Stromal cell of bone marrow (primary cell): ENCODE measurements around the gene ENTPD8.
"Not testable (repeated sequence)": the region's sequence is repeated elsewhere in the genome, so short reads cannot be mapped to it uniquely, and the experiment has no call there.

ENCODE experiments used
- DNase-seq: peaks from one replicate; pipeline ENCODE4 v3.0.0-alpha.2; 2012; ENCODE audit warnings: low read depth

The ENTPD8 gene

DNA sequence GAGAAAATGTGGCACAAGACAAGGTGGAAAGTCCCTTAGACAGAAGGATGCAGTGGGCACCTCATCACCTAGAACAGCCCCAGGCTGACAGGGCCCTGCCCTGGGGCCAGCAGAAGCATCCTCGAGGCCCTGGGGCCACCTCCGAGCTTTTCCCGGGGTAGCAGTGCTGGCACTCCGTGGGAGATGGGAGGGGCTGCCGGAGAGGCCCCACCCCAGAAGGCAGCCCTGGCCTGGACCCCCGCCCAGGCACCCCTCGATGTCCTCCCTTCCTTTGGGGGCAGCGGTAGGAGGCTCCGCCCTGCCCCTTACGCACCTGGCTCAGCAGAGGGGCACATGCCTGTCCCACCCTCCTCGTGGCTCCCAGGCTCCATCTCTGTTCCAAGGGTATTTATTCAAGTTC, 35.7 kb upstream of the ENTPD8 start:
- no peak for DNase-seq

DNA sequence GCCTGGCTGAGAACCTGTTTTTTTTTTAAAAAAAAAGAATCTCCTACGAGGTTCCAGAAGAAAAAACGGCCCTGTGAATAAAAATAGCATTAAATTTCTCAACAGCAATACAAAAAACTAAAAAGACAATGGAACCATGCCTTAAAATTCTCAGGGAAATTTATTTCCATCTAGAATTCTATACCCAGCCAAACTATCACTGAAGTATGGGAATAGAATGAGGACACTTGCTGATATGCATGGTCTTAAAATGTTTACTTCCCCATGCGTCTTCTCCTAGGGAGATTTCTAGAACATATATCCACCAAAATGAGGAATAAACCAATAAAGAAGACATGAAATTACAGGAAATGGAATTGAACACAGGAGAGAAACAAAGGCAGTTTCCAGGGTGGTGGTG, 34.5 kb upstream of the ENTPD8 start:
- DNase-seq: no peak

DNA sequence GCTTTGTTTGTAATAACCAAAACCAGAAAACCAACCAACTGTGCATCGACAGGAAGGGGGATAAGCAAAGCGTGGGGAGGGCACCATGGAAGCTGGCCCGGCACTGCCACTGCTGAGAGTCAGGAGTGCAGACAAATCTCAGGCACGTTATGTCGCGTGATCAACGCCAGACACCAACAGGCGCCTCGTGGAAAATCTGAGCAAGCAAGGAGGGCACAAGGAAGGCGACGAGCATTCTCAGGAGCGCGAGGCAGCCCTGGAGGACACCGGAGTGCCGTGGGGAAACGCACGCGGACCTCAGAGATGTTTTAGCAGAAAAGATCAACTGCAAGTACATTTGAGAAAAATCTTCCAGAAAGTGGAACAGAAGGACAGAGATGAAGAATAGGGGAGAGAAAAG, 33.1 kb upstream of the ENTPD8 start:
- DNase-seq: no peak

DNA sequence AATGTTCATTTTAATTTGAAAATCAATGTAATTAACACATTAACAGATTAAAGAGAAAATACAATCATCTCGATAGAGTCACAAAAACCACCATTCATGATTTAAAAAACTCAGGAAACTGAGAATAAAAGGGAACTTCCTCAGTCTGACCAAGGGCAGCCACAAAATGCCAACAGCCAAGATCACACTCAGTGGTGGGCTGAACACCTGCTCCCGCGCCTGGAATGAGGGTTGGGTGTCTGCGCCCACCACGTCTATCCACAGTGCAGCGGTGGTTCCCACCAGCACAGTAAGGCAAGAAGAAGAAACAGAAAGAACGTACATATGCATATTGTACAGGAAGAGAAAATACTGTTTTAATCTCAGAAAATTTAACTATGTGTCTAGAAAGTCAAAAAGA, 29.6 kb upstream of the ENTPD8 start:
- no peak for DNase-seq

DNA sequence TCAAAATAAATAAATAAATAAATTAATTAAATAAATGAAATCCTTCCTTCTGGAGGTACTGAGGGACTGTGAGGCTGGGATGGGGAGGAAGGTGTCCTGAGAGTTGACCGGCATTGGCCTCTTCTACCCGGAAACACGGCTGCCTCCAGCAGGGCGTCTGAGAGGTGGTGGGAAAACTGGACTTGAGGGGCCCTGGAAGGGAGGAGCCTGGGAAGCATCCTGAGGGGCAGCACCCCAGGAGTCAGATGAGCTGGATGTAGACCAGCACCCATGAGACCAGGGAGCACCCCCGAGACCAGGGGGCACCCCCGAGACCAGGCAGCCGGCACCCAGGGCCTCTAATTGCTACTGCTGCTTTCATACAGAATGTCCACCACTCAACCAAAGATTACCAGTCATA, 26.7 kb upstream of the ENTPD8 start:
- DNase-seq: no peak

DNA sequence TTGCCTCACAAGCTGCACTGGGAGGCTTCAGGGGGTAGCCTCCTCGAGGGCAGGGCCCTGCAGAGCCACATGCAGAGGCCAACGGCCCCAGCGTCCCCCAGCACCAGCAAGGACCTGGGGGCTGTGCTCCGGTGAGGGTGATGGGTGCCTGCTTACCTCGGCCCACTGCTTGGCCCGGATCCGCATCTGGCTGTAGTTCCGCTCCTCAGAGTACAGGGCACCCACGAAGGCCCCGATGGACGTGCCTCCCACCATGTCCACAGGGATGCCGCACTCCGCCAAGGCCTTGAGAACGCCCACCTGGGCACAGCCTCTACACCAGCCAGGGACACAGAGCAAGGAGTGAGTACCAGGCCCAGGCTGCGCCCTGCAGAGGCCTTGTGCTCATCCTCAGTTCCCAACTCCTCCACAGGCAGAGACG, 26.0 kb upstream of the ENTPD8 start:
- no peak for DNase-seq

DNA sequence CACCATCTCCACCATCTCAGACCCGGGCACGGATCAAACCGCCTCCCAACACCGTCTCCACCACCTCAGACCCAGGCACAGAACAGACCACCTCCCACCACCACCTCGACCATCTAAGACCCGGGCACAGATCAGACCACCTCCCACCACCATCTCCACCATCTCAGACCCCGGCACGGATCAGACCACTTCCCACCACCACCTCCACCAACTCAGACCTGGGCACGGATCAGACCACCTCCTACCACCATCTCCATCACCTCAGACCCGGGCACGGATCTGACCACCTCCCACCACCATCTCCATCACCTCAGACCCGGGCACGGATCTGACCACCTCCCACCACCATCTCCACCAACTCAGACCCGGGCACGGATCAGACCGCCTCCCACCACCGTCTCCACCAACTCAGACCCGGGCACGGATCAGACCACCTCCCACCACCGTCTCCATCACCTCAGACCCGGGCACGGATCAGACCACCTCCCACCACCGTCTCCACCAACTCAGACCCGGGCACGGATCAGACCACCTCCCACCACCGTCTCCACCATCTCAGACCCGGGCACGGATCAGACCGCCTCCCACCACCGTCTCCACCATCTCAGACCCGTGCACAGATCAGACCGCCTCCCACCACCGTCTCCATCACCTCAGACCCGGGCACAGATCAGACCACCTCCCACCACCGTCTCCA, 25.4 kb upstream of the ENTPD8 start:
- not testable (repeated sequence) for DNase-seq

DNA sequence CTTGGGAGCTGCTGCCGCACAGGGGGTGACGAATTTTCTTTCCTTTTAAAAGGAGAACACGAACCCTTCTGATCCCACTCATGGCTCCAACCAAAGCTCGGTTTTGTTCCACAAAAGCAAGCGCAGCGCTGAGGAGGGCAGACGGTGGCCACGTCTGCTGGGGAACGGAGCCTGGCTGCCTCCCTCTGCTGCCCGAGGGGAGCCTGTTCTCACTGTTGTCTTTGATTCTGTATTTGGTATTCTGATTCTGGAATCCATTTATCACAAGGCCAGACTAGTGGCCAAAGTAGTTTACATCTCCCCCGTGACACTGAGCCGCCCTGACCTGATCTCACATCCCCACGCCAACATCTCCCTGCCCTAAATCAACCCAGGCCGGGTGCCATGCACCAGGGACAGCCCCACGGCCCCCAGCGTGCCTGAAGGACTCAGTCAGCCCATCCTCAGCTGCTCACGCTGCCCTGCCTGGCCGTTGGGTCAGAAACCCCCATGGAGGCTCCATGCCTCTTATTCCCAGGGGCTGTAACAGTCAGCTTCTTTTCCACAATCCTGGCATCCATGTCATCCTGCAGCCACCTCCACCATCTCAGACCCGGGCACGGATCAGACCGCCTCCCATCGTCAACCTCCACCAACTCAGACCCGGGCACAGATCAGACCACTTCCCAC, 24.7 kb upstream of the ENTPD8 start:
- DNase-seq: no peak

DNA sequence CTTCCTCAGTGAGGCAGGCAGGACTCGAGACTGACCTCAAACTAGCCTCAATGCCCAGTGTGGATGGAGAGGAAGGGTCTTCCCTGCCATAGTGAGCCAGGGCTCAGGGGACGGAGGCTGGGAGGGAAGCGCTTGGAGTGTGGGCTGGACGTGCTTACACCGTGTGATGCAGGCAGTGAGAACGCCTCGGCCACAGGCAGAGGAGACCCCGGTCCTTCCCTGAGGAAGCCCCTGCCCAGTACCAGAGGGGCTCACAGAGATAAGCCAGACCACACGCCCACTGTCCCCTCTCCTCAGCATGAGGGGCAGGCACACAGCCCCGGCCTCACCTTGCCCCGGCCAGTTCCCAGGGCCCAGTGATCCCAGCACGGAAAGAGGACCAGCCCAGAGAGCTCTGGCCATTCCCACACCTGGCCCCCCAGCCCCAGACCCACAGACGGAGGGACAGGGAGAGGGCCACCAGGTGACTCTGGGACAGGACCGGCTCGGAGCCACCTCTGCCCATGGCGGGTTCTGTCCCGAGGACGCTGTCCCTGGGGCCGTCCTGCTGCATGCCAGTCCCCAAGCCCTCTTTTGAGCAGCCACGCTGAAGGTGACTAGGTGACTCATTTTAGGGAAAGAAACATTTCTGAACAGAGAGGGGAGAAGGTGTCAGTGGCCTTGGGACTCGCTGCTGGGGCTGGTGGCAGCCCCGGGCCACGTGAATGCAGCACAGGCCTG, 24.0 kb upstream of the ENTPD8 start:
- DNase-seq: no peak

DNA sequence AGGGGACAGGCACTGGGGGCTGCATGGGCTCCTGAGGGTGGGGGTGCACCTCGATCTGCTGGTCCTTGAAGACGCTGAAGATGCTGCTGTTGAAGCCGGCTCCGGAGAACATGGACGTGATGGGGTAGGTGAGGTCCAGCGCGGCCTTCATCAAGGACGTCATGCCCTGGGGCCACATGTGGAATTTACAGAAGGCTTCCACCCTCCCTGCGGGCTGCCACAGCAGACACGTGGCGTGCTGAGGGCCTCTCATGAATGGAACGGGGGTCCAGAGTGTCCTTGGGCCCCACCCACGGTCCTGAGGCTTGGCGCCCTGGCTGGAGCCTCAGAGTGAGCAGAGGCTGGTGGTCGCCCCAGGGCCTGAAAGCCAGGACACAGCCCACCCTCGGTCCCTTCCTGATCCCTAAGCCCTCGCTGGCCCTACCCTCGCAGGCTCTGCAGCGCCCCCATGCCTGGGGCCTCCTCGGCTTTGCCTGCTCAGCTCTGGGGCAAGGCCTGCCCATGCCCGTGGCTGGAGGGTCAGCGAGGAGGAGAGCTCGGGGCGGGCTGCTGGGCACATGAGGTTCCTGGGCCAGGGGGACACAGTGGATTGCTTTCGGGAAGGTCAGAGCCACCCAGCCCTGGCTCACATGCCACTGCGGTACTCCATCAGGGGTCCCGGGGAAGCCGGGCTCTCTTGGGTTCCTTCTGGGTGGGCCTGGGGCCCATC, 23.3 kb upstream of the ENTPD8 start:
- no peak for DNase-seq

DNA sequence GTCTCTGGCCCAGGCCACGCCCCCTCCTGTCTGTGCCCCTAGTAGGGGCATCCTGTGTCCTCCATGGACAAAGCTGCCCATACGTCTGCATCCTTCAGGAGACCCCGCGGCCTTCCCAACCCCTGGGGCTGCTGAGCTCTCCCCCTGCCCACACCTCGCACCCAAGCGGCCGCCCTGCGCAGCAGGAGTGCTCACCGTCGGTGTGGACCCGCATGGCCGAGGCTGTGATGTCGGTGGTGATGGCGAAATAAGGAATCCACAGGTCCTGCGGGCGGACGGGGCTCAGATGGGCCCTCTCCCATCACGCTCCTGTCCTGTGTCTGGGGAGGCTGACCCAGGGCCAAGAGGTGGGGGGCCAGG, 22.8 kb upstream of the ENTPD8 start:
- no peak for DNase-seq

DNA sequence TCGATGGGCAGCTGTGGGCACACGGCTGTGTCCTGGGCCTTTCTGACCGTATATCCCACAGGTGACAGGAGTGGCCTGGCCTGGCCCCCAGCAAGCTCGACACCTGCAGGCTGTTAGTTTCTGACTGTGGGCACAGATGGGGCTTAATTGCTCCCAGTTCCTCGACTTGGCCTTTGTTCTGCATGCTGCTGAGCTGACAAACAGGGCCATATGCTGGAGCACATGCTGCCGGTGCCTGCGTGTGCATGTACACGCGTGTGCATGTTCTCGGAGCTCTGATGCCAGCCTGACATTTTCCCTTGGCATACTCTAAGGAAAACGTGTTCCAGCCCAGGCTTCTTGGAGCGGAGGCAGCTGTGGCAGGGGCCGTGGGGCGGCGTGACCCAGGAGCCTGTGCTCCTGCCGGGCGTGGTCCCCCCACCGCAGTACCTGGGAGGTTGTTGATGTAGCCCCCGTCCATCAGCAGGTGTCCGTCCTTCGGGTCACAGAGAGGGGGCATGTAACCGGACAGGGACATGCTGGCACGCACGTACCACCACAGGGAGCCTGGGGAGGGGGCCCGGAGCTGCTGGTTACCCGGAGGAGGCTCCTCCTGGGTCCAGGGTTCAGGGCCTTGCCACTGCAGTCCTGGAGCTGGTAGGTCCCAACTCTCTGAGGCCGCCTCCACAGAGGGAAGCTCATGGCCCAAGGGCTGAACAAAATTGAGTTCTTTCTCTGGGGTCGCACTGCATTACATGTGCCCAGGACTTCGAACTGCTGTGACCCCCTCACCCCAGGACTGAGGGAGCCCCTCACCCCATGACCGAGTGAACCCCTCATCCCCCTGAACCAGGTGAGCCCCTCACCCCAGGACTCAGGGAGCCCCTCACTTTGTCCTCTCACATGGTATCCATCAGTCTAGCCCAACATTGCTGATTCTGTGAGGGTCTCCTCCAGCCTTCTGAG, 22.1 kb upstream of the ENTPD8 start:
- no peak for DNase-seq

DNA sequence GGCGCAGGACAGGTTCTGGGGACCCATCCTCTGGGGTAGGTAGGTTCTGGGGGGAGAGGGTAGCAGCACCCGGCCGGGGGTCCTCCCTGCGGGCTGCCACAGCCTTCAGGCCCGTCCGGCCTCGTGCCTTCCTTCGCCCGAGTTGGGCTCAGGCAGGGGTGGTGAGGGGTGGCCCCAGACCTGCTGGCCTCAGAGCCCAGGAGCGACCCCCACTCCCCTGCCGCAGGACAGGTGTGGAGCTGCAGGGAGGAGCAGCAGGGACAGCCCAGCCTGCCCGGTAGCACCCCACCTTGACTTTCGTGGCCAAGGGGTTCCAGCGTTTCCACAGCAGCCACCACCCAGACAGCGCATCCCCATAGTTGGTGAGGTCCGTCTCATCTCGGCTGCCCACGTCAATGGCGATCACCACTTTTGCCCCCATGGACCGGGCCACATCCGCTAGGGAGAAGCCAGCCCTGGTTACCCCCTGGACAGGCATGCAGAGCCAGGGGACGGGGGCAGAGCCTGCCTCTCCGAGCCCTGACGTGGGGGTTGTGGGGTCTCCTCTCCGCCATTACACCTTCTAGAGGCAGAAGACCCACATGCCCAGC, 21.3 kb upstream of the ENTPD8 start:
- no peak for DNase-seq

DNA sequence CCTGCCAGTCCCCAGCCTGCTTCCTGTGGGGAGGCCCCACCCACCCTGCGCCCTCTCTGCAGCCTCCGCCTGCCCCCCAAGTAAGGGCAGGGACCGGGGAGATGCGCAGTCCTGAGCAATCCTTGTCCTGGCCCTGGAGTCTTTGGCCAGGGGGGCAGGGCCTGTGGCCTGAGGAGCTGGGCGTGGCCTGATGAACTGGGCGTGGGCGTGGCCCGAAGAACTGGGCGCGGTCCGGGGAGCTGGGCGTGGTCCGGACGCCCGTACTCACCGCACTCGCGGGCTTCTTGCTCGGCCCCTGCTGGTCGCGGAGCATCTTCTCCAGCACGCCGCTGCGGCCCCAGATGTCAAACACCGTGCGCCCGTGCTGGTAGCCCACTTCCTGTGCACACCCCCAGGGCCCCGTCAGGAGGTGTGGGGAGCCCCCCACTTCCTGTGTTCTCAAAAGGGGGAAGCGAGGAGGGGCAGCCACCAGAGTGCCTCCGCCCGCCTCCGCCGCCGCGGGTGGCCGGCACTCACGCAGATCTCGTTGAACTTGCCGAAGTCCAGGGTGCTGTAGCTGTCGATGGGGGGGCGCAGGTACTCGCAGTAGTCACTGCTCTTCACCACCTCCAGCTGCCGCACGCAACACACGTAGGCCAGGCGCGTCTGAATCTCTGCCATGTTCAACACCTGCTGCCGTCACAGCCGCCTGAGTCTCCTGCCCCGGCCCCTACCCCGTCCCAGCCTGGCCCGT, 20.7 kb upstream of the ENTPD8 start:
- no peak for DNase-seq

DNA sequence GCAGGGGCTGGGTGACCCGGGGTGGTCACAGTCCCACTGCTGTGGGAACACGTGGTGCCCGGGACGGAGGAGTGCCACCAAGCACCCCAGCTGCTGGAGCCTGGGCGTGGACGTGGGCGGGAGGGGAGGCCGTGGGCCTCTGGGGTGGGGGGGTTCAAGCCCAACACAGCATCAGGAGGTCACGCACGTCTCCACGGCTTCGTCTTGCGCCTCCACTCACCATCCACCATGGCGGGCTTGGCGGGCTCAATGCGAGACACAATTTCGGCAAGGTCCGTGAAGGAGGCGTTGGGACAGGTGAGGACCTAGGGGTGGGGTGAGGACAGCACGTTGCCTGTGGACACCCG, 20.1 kb upstream of the ENTPD8 start:
- DNase-seq: no peak

DNA sequence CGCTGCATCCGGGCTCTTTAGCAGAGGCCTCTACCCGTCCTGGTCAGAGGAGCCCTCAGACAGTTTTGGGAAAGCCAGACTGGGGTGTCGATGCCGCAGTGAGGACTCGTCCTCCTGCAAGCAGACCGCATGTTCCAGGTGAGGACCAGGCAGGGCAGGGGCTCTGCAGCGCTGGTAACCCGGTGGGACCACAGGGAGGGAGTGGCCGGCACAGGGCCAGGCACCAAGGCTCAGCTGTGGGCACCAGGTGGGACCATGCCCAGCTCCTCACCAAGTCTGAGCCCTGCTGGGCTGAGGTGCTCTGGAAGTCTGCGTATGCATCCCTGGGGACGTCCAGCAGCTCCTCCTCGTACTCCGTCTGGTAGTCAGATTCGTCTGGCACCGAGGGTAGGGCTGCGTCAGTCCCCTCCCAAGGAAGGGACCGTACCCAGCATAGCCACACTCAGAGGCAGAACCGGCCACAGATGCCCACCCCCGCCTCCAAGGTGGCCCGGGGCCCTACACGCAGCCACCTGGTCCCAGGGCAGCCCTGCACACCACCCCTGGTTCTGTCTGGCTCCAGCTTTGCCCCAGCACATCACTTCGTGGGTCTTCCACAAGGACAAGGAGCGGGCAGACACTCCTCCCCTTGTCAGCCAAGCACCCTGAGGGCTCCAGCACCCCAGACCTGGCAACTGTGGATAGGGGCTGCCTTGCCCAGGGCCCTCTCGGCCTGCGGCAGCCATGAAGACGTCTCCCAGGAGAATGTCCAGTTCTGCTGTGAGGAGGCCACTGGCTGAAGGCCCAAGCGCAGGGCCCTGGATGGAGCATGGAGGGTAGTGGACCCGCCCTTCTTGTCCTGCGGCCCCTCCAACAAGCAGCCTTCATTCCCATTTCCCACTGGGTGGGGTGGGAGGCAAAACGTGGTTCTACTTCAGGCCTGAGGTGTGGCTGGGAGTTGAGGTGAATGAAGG, 19.5 kb upstream of the ENTPD8 start:
- no peak for DNase-seq

DNA sequence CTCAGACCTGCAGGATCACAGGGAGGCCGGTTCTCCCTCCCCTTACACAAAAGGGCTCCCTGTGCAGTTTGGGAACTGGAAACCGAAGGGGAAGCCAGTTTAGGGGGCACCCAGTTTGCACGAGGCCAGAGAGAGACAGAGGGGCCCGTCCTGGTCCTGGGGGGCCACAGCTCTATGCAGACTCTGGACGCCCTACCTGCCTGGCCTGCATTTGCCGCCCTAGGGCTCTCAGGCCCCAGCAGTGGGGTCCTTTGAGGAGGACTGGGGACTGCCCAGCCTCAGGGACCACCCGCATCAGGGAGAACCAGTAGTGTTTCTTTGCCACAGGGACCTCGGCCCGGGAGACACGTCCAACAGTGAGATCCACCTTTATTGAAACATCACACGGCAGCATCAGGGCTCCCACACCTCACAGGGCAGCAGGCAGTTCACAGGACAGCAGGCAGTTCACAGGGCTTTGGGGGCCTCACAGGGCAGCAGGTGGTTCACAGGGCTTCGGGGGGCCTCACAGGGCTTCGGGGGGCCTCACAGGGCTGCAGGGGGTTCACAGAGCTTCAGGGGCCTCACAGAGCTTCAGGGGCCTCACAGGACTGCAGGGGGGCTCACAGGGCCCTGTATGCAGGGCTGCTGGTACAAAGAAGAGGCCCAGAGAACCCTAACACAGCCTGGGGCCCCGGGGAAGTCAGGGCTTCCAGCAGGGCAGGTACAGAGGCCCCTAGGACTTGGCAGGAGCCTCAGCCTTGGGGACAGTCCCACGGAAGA, 18.6 kb upstream of the ENTPD8 start:
- no peak for DNase-seq

DNA sequence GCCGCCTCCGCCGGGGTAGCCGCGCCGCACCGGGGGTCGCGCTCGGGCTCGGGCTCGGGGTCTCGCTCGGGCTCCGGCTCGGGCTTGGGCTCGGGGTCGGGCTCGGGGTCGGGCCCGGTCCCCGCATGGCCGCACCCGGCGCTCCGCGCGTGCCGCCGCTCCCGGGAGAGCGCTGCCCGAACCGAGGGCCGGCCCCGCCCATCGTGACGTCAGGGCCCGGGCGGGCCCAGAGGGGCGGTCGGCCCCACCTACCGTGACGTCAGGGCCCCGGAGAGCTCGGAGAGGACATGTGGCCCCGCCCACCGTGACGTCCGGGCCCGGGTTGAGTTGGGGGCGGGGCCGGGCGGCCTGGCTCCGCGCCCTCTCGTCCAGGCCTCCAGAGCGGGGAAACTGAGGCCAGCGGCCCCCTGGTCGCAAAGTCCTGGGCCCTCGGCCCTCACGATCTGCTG, 18.0 kb upstream of the ENTPD8 start, which contains the start of gene NSMF:
NSMF (minus strand) TSS at position 183 of the 449 bp plus-strand sequence. CDS start 232 bp downstream, outside the sequence.
- peak; percentile 76 for DNase-seq
